Heart left ventricle (tissue), 16 donors: ENCODE results near the gene SLC16A7. TPM values are rescaled to one million over a fixed set of nuclear protein-coding genes. Genes with fewer than 3 reads are reported as not detected.

ENCODE experiments used
- ATAC-seq, 4 donors: fragments of 200-7000 bp; cut with Tn5 transposase; one replicate each; pipeline ENCODE4 v1.9.1; 2020 to 2022; ENCODE audit warnings: moderate library complexity in 4 of 4, mild to moderate bottlenecking in 3 of 4, moderate number of reproducible peaks in 1 of 4
- DNase-seq, 5 donors: peaks; one replicate each; pipeline ENCODE4 v3.0.0-alpha.2; 2020
- H3K27ac ChIP-seq, 12 donors: fragments of 200-600 bp; sonication (generic) in 4 of 12; one replicate each; pipeline versions ENCODE4 v1.5.0 to v1.8.0; 2016 to 2022; ENCODE audit warnings: mild to moderate bottlenecking in 2 of 12
- H3K27me3 ChIP-seq, 9 donors: fragments of 200-600 bp; sonication (generic) in 2 of 9; one replicate each; pipeline versions ENCODE4 v1.5.1 to v1.8.0; 2016 to 2022; ENCODE audit warnings: mild to moderate bottlenecking in 3 of 9
- H3K36me3 ChIP-seq, 9 donors: fragments of 200-600 bp; sonication (generic) in 2 of 9; one replicate each; pipeline versions ENCODE4 v1.5.0 to v1.8.0; 2018 to 2022; ENCODE audit warnings: mild to moderate bottlenecking in 2 of 9
- H3K4me1 ChIP-seq, 12 donors: fragments of 200-600 bp; sonication (generic) in 4 of 12; one replicate each; pipeline versions ENCODE4 v1.5.0 to v1.8.0; 2016 to 2022; ENCODE audit warnings: mild to moderate bottlenecking in 3 of 12
- H3K4me3 ChIP-seq, 12 donors: fragments of 200-600 bp; sonication (generic) in 4 of 12; one replicate each; pipeline versions ENCODE4 v1.5.0 to v1.8.0; 2017 to 2022; ENCODE audit warnings: mild to moderate bottlenecking in 9 of 12, moderate library complexity in 4 of 12
- H3K9me3 ChIP-seq, 12 donors: fragments of 200-600 bp; sonication (generic) in 4 of 12; one replicate each; pipeline versions ENCODE4 v1.5.0 to v1.8.0; 2016 to 2022; ENCODE audit warnings: mild to moderate bottlenecking in 1 of 12
- POLR2A ChIP-seq, 2 donors: fragments of 450-650 bp; IDR thresholded peaks; one replicate each; pipeline ENCODE4 v1.6.1; 2017; ENCODE audit warnings: antibody characterized with exemption in 2 of 2, mild to moderate bottlenecking in 2 of 2, moderate library complexity in 2 of 2
- WGBS, 4 donors: extraction: QIAGEN DNeasy Blood & Tissue Kit in 2 of 4; methylation state at CpG; one replicate each; pipeline versions ENCODE4 v1.1.5 to v1.1.7; 2013 to 2018; 5-methylcytosine and 5-hydroxymethylcytosine counted together
- intact Hi-C, 10 donors: fragments of 100-400 bp; cut with DNase I; formaldehyde crosslinking; loops; one replicate each; pipeline versions ENCODE4 v1.11.1 to v1.14.2; 2022
- polyA plus RNA-seq, 2 donors: library from polyadenylated mRNA; stranded (reverse); fragments of 200-250 nt; gene quantifications; one replicate each; pipeline ENCODE4 v1.2.3, GENCODE V29; 2013
- total RNA-seq, 9 donors: library from RNA; depleted of rRNA in 2 of 9; stranded (reverse); fragments of >200 nt in 2 of 9; fragmentation: NEBNext Ultra II Directional in 3 of 9; extraction: Animal tissue kit (Norgen Biotek cat#: 25700) in 3 of 9; gene quantifications; one replicate each; pipeline versions ENCODE4 v1.1.0 to v1.2.4, GENCODE V29; 2016 to 2023
- TF ChIP-seq, protein P1 (sequence below), 12 donors: fragments of 200-600 bp; sonication (generic) in 4 of 12; IDR thresholded peaks; one replicate each; pipeline versions ENCODE4 v1.5.0 to v1.8.0; 2018 to 2022; ENCODE audit warnings: antibody characterized with exemption in 12 of 12, mild to moderate bottlenecking in 5 of 12
- donor health status: ischemic (EF 13 %, LVEDD 7.1; RV severe dilation, severe dysfunction).
- donor health status: healthy with polysubstance abuse.
- donor health status: DM: no; HTN: yes; CAD: no.
- donor health status: DM: no; HTN: no; CAD: no.
- donor health status: ischemic (EF 25% LVEDD 6.9; RV normal size, moderate dysfunction).
- donor health status: ischemic (EF 25% LVEDD 5.7; RV mildly dilated, moderate dysfunction).
- donor health status: healthy.
- donor health status: DM: yes; HTN: yes; CAD: no.
- donor health status: ischemic (EF 35%, LVEDD 5.7; RV mildly dilated, moderate dysfunction).
- donor health status: nonischemic (EF 11% LVEDD 7.7; RV severe dilation, severe dysfunction).
- donor health status: DM: yes; HTN: yes; CAD: no.
- donor health status: PGD.
- donor health status: ischemic (EF 29% LVEDD 5.4; RV normal size, mild dysfunction).
- donor health status: nonischemic (EF 23%, LVEDD 6.1; RV moderate dilation, normal function).

SLC16A7 gene
- total and polyA plus RNA-seq, 11 donors: 18.4 to 227 (median 121) TPM

DNA sequence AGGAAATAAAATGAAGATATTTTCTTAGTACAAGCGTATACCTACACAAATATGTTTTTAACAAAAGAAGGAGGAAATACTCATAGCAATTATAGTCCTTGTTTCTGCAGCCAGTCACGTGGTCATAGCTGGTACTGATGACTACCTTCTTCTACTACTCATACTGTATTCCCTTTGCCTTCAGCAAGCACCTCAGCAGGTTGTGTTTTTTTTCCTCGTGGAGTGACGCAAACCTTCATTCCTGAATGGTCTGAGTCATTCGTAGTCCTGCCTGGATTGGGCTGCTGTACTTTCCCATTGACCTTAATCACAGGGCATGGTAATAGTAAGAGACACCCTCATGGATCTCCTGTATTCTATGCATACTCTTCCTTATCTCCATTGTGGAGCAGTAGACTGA lies 25.7 kb upstream of the SLC16A7 start:
- intact Hi-C loops: no loop called here
- no peak overlapping the region for H3K27ac ChIP-seq
- TF ChIP-seq, protein P1, sequence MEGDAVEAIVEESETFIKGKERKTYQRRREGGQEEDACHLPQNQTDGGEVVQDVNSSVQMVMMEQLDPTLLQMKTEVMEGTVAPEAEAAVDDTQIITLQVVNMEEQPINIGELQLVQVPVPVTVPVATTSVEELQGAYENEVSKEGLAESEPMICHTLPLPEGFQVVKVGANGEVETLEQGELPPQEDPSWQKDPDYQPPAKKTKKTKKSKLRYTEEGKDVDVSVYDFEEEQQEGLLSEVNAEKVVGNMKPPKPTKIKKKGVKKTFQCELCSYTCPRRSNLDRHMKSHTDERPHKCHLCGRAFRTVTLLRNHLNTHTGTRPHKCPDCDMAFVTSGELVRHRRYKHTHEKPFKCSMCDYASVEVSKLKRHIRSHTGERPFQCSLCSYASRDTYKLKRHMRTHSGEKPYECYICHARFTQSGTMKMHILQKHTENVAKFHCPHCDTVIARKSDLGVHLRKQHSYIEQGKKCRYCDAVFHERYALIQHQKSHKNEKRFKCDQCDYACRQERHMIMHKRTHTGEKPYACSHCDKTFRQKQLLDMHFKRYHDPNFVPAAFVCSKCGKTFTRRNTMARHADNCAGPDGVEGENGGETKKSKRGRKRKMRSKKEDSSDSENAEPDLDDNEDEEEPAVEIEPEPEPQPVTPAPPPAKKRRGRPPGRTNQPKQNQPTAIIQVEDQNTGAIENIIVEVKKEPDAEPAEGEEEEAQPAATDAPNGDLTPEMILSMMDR (IDR thresholded peaks at IDR 0.05): no peak
- TF ChIP-seq POLR2A (IDR thresholded peaks at IDR 0.05): no peak
- ATAC-seq (no peak), DNase-seq (no peak)
- no peaks in the 10 kb centered on the region for H3K9me3 ChIP-seq
- peaks cover 0 to 4% (median 0%) of the 10 kb centered on the region in 12 donors for H3K4me1 ChIP-seq
- H3K27me3 ChIP-seq: no peaks in the 10 kb centered on the region
- no peaks in the 10 kb centered on the region for H3K36me3 ChIP-seq
- no peak overlapping the region for H3K4me3 ChIP-seq
- 81 to 89% (median 86%) methylated on average over 5 of the region's 5 CpGs for WGBS, 4 donors

DNA sequence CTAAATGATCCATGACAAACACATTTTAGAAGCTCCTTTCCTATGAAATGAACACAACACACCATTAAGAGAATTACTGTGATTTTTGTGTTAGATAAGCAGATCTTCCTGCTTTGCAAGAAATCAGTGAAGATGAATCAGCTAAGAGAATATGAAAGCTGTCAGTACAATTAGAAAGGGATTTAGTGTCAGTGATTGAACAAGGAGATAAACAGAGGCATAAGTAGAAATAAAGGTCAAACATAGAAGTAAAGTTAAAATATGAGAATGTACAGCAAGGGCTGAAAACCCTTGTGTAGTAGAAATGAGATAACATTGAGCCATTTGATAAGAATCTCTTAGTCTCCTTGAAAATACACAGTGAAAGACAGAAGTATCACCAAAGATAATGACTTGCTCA lies 21.4 kb upstream of the SLC16A7 start:
- Histone ChIP-seq H3K9me3 (no peaks in the 10 kb centered on the region), H3K4me3 (no peak overlapping the region), H3K27me3 (no peaks in the 10 kb centered on the region), H3K27ac (no peak overlapping the region), H3K36me3 (no peaks in the 10 kb centered on the region), H3K4me1 (peaks cover 0 to 4% (median 0%) of the 10 kb centered on the region in 12 donors)
- intact Hi-C loops: no loop called here
- TF ChIP-seq, protein P1 (IDR thresholded peaks at IDR 0.05): no peak
- no peak for TF ChIP-seq POLR2A (IDR thresholded peaks at IDR 0.05)
- no peak for DNase-seq
- ATAC-seq: no peak

DNA sequence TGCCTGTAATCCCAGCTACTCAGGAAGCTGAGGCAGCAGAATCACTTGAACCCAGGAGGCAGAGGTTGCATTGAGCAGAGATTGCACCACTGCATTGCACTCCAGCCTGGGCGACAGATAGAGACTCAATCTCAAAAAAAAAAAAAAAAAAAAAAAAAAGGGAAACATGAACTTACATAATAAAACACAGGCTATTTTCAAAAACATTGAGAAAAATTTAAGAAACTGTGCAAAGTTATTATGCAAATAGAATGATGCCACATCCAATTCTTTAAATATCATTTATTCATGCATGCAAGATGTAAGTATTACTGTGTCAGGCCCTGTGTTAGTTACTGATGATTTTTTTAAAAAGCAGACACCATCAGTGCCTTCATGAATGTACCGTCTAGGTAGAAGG lies 20.0 kb upstream of the SLC16A7 start:
- TF ChIP-seq, protein P1 (IDR thresholded peaks at IDR 0.05): no peak
- no peak for TF ChIP-seq POLR2A (IDR thresholded peaks at IDR 0.05)
- ATAC-seq: no peak
- Histone ChIP-seq H3K27ac (no peak overlapping the region), H3K27me3 (no peaks in the 10 kb centered on the region), H3K9me3 (no peaks in the 10 kb centered on the region), H3K4me3 (no peak overlapping the region), H3K4me1 (peaks cover 0 to 13% (median 0%) of the 10 kb centered on the region in 12 donors), H3K36me3 (no peaks in the 10 kb centered on the region)
- 85 to 94% (median 90%) methylated on average over 2 of the region's 2 CpGs for WGBS, 4 donors
- intact Hi-C loops: no loop called here
- DNase-seq: no peak

DNA sequence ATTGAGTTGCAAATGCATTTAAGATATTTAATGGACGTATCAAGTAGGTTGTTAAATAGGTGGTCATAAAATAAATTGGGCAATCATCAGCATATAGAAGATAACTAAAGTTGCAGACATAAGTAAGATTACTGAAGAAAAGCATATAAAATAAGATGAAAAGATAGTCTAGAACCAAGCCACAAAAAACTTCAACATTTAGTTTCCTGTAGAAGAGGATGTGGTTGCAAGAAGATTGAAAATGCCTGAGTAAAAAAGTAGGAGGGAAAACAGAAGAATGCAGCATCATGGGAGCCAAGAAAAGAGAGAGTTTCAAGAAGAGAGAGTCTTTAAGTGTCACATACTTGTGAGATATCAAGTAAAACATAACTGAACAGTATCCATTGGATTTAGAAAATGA lies 17.6 kb upstream of the SLC16A7 start:
- WGBS, 4 donors: 86 to 96% (median 93%) methylated on average over 1 of the region's 1 CpG
- H3K9me3 ChIP-seq: no peaks in the 10 kb centered on the region
- no peaks in the 10 kb centered on the region for H3K27me3 ChIP-seq
- intact Hi-C loops: no loop called here
- no peak for ATAC-seq
- H3K36me3 ChIP-seq: no peaks in the 10 kb centered on the region
- TF ChIP-seq POLR2A (IDR thresholded peaks at IDR 0.05): no peak
- TF ChIP-seq, protein P1 (IDR thresholded peaks at IDR 0.05): no peak
- no peak for DNase-seq
- H3K4me3 ChIP-seq: no peak overlapping the region
- no peak overlapping the region for H3K27ac ChIP-seq
- peaks cover 0 to 17% (median 0%) of the 10 kb centered on the region in 12 donors for H3K4me1 ChIP-seq
